Thoracic aorta (tissue), 2 donors: ENCODE data around the gene CYP19A1. TPM values are rescaled to one million over a fixed set of nuclear protein-coding genes. Genes with fewer than 3 reads are reported as not detected.

ENCODE experiments used
- ATAC-seq: fragments of 150-250 bp; one replicate; pipeline ENCODE4 v1.8.0; 2017; ENCODE audit warnings: low read depth; ENCODE audit not compliant: insufficient number of reproducible peaks, low FRiP score
- DNase-seq: peaks from one replicate; pipeline ENCODE4 v3.0.0-alpha.2; 2020; ENCODE audit warnings: low spot score
- H3K27ac ChIP-seq, 2 donors: fragments of 200-600 bp; sonication (generic); 1 replicate in 1 of 2; 2 replicates in 1 of 2; pipeline ENCODE4 v1.5.1; 2016; ENCODE audit warnings: mild to moderate bottlenecking in 2 of 2, moderate library complexity in 2 of 2
- H3K27me3 ChIP-seq: fragments of 200-600 bp; sonication (generic); replicated peaks from 2 replicates; pipeline ENCODE4 v1.6.0; 2016; ENCODE audit warnings: mild to moderate bottlenecking; ENCODE audit not compliant: insufficient read depth
- H3K36me3 ChIP-seq: fragments of 200-600 bp; sonication (generic); one replicate; pipeline ENCODE4 v1.5.1; 2016
- H3K4me1 ChIP-seq, 2 donors: fragments of 200-600 bp; sonication (generic); 1 replicate in 1 of 2; 2 replicates in 1 of 2; pipeline versions ENCODE4 v1.5.1 to v1.6.0; 2016; ENCODE audit warnings: low read depth in 2 of 2, mild to moderate bottlenecking in 1 of 2; ENCODE audit not compliant: control insufficient read depth in 1 of 2
- H3K4me3 ChIP-seq: fragments of 200-600 bp; sonication (generic); 2 replicates; pipeline ENCODE4 v1.5.1; 2016; ENCODE audit warnings: mild to moderate bottlenecking
- H3K9me3 ChIP-seq: fragments of 200-600 bp; sonication (generic); 2 replicates; pipeline ENCODE4 v1.5.1; 2016
- CTCF ChIP-seq: fragments of 200-600 bp; sonication (generic); IDR thresholded peaks from one replicate; pipeline ENCODE4 v1.5.1; 2019; ENCODE audit warnings: antibody characterized with exemption
- total RNA-seq, 2 donors: library from RNA; depleted of rRNA; stranded (reverse); fragments of >200 nt; gene quantifications; one replicate each; pipeline versions ENCODE4 v1.1.0 to v1.2.3, GENCODE V29; 2016

The CYP19A1 gene
- total RNA-seq, 2 donors from 2014 or later, result 0.54 to 3.1 TPM

DNA sequence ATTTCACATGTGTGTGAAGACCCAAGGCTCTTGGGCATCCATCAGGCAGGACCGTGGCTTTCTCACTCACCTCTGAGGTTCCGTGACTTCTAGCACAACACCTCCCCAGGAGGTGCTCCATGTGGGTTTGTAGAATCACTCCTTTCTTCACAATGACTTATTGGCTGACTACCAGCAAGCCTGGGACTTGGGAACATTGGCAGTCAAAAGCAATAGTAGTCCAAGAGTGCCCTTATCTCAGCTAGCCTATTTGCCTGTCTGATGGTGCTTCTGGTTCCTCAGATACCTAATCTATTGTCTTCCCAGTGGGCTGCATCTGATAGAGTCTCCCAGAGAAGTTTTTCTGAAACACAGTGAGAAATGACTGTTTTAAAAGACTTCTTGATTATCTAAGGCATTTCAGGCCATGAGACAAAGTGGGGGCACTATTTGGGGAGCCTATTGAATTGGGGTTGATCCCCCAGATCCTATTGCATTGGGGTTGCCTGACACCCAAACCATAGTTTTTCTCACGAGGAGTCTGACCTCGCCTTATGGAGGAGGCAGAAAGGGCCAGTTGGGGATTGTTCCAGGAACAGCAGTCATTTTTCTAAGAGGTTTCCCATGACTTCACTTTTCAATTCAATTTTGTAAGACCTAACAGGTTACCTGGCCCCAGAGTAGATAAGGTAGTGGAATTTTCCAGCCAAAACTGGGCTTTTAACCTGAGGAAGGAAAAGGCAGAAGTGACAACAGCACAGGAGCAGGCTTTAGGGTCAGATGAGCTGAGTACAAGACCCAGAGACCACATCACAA, 88.0 kb downstream of the CYP19A1 start:
- DNase-seq (no peak), ATAC-seq (no peak)
- no peak overlapping the region for H3K27ac ChIP-seq
- no peak for TF ChIP-seq CTCF
- no peaks in the 10 kb centered on the region for H3K4me1 ChIP-seq
- no peak overlapping the region for H3K4me3 ChIP-seq
- no peaks in the 10 kb centered on the region for H3K9me3 ChIP-seq
- H3K36me3 ChIP-seq, result no peaks in the 10 kb centered on the region
- H3K27me3 ChIP-seq, result no peaks in the 10 kb centered on the region

DNA sequence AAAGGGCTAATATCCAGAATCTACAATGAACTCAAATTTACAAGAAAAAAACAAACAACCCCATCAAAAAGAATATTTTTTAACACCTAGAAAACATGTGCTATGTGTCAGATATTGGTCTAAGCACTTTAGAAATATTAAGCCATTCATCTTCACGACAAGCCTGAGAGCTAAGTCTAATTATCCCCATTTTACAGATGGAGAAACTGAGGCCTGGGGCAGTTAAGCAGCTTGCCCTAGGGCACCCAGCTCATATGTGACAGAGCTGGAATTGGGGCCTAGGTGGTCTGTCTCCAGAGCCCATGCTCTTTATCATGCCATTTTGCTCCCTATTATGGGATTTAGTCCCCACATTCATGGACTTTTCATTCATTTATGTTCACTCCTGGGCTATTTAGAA, 92.8 kb downstream of the CYP19A1 start:
- no peak for DNase-seq
- no peak for TF ChIP-seq CTCF
- Histone ChIP-seq H3K4me3 (no peak overlapping the region), H3K4me1 (no peaks in the 10 kb centered on the region), H3K9me3 (no peaks in the 10 kb centered on the region), H3K27me3 (no peaks in the 10 kb centered on the region), H3K27ac (no peak overlapping the region), H3K36me3 (no peaks in the 10 kb centered on the region)
- ATAC-seq, result no peak

GRCh38 chr15:51244423-51244869, 94.0 kb downstream of the CYP19A1 start:
- Histone ChIP-seq H3K36me3 (no peaks in the 10 kb centered on the region), H3K27me3 (no peaks in the 10 kb centered on the region), H3K4me1 (no peaks in the 10 kb centered on the region), H3K4me3 (no peak overlapping the region), H3K9me3 (no peaks in the 10 kb centered on the region), H3K27ac (no peak overlapping the region)
- TF ChIP-seq CTCF, result no peak
- no peak for ATAC-seq
- no peak for DNase-seq

- DNase-seq (no peak), ATAC-seq (no peak)
- Histone ChIP-seq H3K4me3 (no peak overlapping the region), H3K4me1 (no peaks in the 10 kb centered on the region), H3K27ac (no peak overlapping the region), H3K27me3 (no peaks in the 10 kb centered on the region), H3K9me3 (no peaks in the 10 kb centered on the region), H3K36me3 (no peaks in the 10 kb centered on the region)
- no peak for TF ChIP-seq CTCF
Measured at GRCh38 chr15:51243774-51244173, 94.6 kb downstream of the CYP19A1 start.

DNA sequence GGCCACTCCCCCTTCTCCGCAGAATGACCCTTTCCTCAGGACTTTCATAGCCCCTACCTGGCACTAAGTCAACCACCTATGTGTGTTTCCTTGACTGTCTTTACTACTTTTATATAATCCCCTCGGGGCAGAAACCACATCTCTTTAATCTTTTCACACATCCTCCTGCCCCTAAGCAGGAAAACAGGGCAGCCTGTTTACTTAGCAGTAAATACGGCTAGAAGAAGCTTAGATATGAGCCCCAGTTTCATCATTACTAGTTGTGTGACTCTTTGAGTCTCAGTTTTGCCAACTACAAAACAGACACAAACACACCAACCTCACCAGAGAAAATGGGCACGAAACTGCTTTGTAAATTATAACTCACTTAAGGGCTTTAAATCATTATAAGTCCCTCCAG, 98.3 kb downstream of the CYP19A1 start:
- ATAC-seq, result no peak

More for the DNA sequence above, 98.3 kb downstream of the CYP19A1 start:
- no peaks in the 10 kb centered on the region for H3K36me3 ChIP-seq
- no peak for DNase-seq
- no peak overlapping the region for H3K4me3 ChIP-seq
- no peak overlapping the region for H3K27ac ChIP-seq
- H3K27me3 ChIP-seq, result no peaks in the 10 kb centered on the region
- H3K4me1 ChIP-seq, result no peaks in the 10 kb centered on the region
- TF ChIP-seq CTCF, result no peak
- no peaks in the 10 kb centered on the region for H3K9me3 ChIP-seq
